Choroid plexus epithelial cell (primary cell): ENCODE measurements around the gene OPCML.

ENCODE experiments used
- DNase-seq: peaks from one replicate; pipeline ENCODE4 v3.0.0-alpha.2; 2010; ENCODE audit warnings: low read depth
- H3K4me3 ChIP-seq: 2 replicates; pipeline ENCODE4 v1.5.1; 2011; ENCODE audit warnings: low read depth, mild to moderate bottlenecking, control low read depth, low read length, moderate library complexity
- CTCF ChIP-seq: conservative IDR thresholded peaks from 2 replicates; pipeline ENCODE4 v1.5.1; 2011; ENCODE audit warnings: low read depth, mild to moderate bottlenecking, control low read depth, inconsistent platforms, low read length, moderate library complexity

The OPCML gene

GRCh38 chr11:133271206-133271605 is 261.1 kb downstream of the OPCML start:
- no peak overlapping the region for H3K4me3 ChIP-seq
- DNase-seq = no peak
- no peak for TF ChIP-seq CTCF

DNA sequence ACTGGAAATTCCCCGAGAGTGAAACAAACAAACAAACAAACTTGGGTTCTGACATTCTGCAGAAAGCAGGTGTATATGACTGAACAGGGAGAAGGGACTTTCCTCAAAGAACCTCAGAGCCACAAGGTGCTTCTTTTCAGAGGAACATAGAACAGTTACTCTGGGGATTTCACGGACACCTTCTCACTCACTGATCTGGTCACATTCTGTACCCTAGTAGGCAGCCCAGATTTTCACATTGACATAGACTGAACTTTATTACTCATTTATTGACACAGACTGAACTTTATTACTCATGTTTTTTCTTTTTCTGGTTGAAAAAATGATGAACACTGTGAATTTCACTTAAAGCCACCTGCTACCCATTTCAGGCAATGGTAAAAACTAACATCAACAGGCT is 263.0 kb downstream of the OPCML start:
- no peak for TF ChIP-seq CTCF
- DNase-seq = no peak

DNA sequence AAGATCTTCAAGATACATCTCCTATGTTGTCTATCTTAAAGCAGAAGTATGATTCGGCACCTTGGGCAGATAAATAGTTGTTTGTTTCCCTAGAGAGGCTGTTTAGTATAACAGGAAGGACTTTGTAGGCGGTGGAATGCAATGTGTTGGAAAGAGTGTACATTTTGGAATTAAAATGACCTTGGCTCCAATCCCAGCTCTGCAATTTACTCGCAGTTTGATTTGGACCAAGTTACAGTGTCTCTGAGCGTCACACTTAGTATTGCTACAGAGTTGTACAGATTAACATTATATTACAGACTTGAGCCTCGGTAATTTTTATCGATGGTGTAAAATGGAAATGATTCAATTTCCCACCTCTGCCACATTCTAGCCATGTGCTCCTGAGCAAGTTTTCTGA is 265.3 kb downstream of the OPCML start:
- H3K4me3 ChIP-seq = no peak overlapping the region
- no peak for TF ChIP-seq CTCF
- DNase-seq = no peak

More for the DNA sequence above, 263.0 kb downstream of the OPCML start:
- no peak overlapping the region for H3K4me3 ChIP-seq

- DNase-seq = no peak
- no peak for TF ChIP-seq CTCF
- no peak overlapping the region for H3K4me3 ChIP-seq
Observed at GRCh38 chr11:133265530-133266035, 266.7 kb downstream of the OPCML start.

DNA sequence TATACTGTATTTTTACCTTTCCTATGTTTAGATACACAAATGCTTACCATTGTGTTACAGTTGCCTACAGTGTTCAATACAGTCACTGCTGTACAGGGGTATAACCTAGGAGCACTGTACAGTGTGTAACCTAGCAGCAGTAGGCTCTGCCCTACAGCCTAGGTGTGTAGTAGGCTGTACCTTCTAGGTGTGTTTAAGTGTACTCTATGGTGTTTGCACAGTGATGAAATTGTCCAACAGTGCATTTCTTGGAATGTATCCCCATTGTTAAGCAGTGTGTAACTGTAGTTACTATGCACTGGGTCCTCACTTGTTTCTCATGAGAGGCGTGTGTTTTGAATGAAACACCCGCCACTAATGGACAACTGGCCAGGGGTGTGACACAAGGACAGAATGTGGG is 269.0 kb downstream of the OPCML start:
- no peak overlapping the region for H3K4me3 ChIP-seq
- no peak for DNase-seq
- TF ChIP-seq CTCF = no peak

DNA sequence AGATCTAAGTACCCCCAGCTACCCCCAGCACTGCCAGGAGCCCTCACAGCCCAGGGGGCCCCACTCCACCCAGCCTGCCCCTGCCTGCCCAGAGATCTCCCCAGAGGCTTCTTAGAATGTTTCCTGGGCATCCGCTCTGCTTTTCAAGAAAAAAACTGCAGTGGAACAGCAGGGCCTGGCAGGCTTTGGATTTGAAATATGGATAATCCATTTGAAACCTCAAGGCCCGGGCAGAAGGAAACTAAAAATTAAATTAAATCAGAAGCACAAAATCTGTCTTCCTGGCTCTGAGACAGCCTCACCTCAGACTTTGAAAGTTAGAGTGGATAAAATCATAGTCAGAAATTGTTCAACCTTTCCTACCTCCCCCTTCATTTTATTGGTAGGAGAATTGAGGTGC is 273.6 kb downstream of the OPCML start:
- H3K4me3 ChIP-seq = no peak overlapping the region
- no peak for TF ChIP-seq CTCF
- no peak for DNase-seq

DNA sequence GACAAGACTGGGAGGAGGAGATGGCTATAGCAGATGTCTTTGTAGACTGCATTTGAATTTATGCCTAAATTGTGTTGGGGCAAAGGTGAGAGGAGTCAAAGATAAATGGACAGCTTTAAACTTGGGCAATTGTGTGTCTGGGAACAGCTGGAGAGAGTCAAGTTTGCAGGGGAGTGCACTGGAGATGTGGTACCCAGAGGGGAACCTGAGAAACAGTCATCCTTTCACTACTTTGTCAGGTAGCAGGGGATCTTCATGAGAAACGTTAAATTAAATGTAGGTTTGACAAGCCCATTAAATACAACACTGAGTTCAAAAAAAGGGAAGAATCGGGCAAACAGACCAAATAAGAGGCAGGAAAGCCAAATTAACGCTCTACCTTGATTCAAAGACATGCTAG is 277.7 kb downstream of the OPCML start:
- DNase-seq = no peak
- TF ChIP-seq CTCF = no peak
- H3K4me3 ChIP-seq = no peak overlapping the region
